HCT116 (cell line): ENCODE measurements around the gene ZNF213. TPM values are rescaled to one million over a fixed set of nuclear protein-coding genes. Genes with fewer than 3 reads are reported as not detected.

Experiments
- ATAC-seq: fragments of 200-7000 bp; cut with Tn5 transposase; 2 replicates; pipeline ENCODE4 v1.9.1; 2020; ENCODE audit warnings: mild to moderate bottlenecking, moderate library complexity
- BruUV-seq: library from RNA; stranded (reverse); fragments of 400-500 nt; replicated peaks from 2 replicates; lab custom pipeline; 2021; lab: Mats Ljungman, UMichigan
- CTCF ChIA-PET: fragments of 300-600 bp; sonication (Branson Sonifier 250); formaldehyde crosslinking; loops from one replicate; lab custom pipeline; 2021; ENCODE audit warnings: antibody characterized with exemption; lab: Charles Lee
- POLR2A ChIA-PET: fragments of 300-600, 350-600 bp; sonication (Branson Sonifier 250); formaldehyde crosslinking; loops from one replicate; lab custom pipeline; 2021; ENCODE audit warnings: antibody characterized with exemption; lab: Charles Lee
- RAD21 ChIA-PET, 2 experiments: fragments of 300-600 bp; sonication (Branson Sonifier 250); formaldehyde crosslinking; loops; one replicate each; lab custom pipeline; 2023; ENCODE audit warnings: low total read pairs in 2 of 2; ENCODE audit not compliant: uncharacterized antibody in 2 of 2, unreplicated experiment in 2 of 2, low non-redundant PET in 1 of 2; lab: Charles Lee
- DNase-seq: peaks from one replicate; pipeline ENCODE4 v3.0.0-alpha.2; 2010; ENCODE audit warnings: low read depth, low spot score
- H2AFZ ChIP-seq: fragments of 200-600 bp; shearing (Covaris generic), sonication (generic); 2 replicates; pipeline ENCODE4 v1.6.1; 2017; ENCODE audit warnings: low read depth, mixed run types, mixed read lengths, antibody characterized with exemption, low read length; ENCODE audit not compliant: poor library complexity, severe bottlenecking
- H3K27ac ChIP-seq: 2 replicates; pipeline ENCODE4 v1.5.1; 2012; ENCODE audit warnings: low read depth, low read length
- H3K27me3 ChIP-seq: fragments of 200-600 bp; sonication (generic); 2 replicates; pipeline ENCODE4 v1.6.1; 2016; ENCODE audit warnings: mixed run types, low read length, mixed read lengths; ENCODE audit not compliant: insufficient read depth
- H3K36me3 ChIP-seq, 2 experiments: fragments of 200-500 bp in 1 of 2; fragments of 200-600 bp in 1 of 2; sonication (Bioruptor generic) in 1 of 2; sonication (generic) in 1 of 2; 2 replicates each; pipeline versions ENCODE4 v1.5.1 to v1.6.1; 2014 to 2016; ENCODE audit warnings: low read length in 2 of 2, inconsistent platforms in 1 of 2, mixed read lengths in 1 of 2, mixed run types in 1 of 2; ENCODE audit not compliant: insufficient read depth in 2 of 2, control insufficient read depth in 1 of 2
- H3K4me1 ChIP-seq, 2 experiments: fragments of 200-600 bp in 1 of 2; sonication (generic) in 1 of 2; 2 replicates each; pipeline versions ENCODE4 v1.5.1 to v1.6.1; 2012 to 2017; ENCODE audit warnings: low read length in 2 of 2, inconsistent platforms in 1 of 2, mild to moderate bottlenecking in 1 of 2, mixed read lengths in 1 of 2, mixed run types in 1 of 2, moderate library complexity in 1 of 2; ENCODE audit not compliant: insufficient read depth in 2 of 2, control insufficient read depth in 1 of 2
- H3K4me2 ChIP-seq: fragments of 200-600 bp; sonication (generic); 2 replicates; pipeline ENCODE4 v1.6.1; 2017; ENCODE audit warnings: mixed run types, low read length, mixed read lengths
- H3K4me3 ChIP-seq, 2 experiments: fragments of 200-600 bp in 1 of 2; sonication (generic) in 1 of 2; replicated peaks in 1 of 2; 2 replicates each; pipeline ENCODE4 v1.5.1; 2011 to 2016; ENCODE audit warnings: low read length in 2 of 2, control low read depth in 1 of 2, low read depth in 1 of 2, mild to moderate bottlenecking in 1 of 2, mixed read lengths in 1 of 2, mixed run types in 1 of 2
- H3K79me2 ChIP-seq: fragments of 200-600 bp; sonication (generic); 2 replicates; pipeline ENCODE4 v1.6.1; 2017; ENCODE audit warnings: mild to moderate bottlenecking, mixed run types, low read length, moderate library complexity, mixed read lengths; ENCODE audit not compliant: insufficient read depth
- H3K9ac ChIP-seq: fragments of 200-600 bp; sonication (generic); 2 replicates; pipeline ENCODE4 v1.6.1; 2016; ENCODE audit warnings: low read length, mixed read lengths
- H3K9me2 ChIP-seq: fragments of 200-600 bp; sonication (generic), shearing (Covaris generic); 2 replicates; pipeline ENCODE4 v1.6.1; 2017; ENCODE audit warnings: mixed run types, mild to moderate bottlenecking, moderate library complexity; ENCODE audit not compliant: insufficient read depth
- H3K9me3 ChIP-seq, 2 experiments: fragments of 200-500 bp in 1 of 2; fragments of 200-600 bp in 1 of 2; sonication (Bioruptor generic) in 1 of 2; sonication (generic) in 1 of 2; 2 replicates each; pipeline ENCODE4 v1.6.1; 2014 to 2017; ENCODE audit warnings: low read length in 2 of 2, mixed read lengths in 2 of 2, inconsistent platforms in 1 of 2, low read depth in 1 of 2, mild to moderate bottlenecking in 1 of 2, mixed run types in 1 of 2, moderate library complexity in 1 of 2; ENCODE audit not compliant: control insufficient read depth in 1 of 2, insufficient read depth in 1 of 2
- H4K20me1 ChIP-seq: fragments of 200-600 bp; sonication (generic), shearing (Covaris generic); 2 replicates; pipeline ENCODE4 v1.6.1; 2017; ENCODE audit warnings: mixed run types, mild to moderate bottlenecking, moderate library complexity; ENCODE audit not compliant: insufficient read depth
- ATF3 ChIP-seq: IDR thresholded peaks from 2 replicates; pipeline ENCODE4 v1.6.1; 2012
- CBX3 ChIP-seq: IDR thresholded peaks from 2 replicates; pipeline ENCODE4 v1.6.1; 2012; ENCODE audit warnings: low read depth
- CEBPB ChIP-seq: IDR thresholded peaks from 2 replicates; pipeline ENCODE4 v1.6.1; 2012; ENCODE audit warnings: low read depth
- MAX ChIP-seq: IDR thresholded peaks from 2 replicates; pipeline ENCODE4 v1.6.1; 2012
- RAD21 ChIP-seq: IDR thresholded peaks from 2 replicates; pipeline ENCODE4 v1.6.1; 2012; ENCODE audit warnings: low read depth, mild to moderate bottlenecking
- REST ChIP-seq: IDR thresholded peaks from 2 replicates; pipeline ENCODE4 v1.6.1; 2012; ENCODE audit warnings: low read depth
- SIN3A ChIP-seq: IDR thresholded peaks from 2 replicates; pipeline ENCODE4 v1.6.1; 2012; ENCODE audit warnings: low read depth
- SRF ChIP-seq: IDR thresholded peaks from 2 replicates; pipeline ENCODE4 v1.6.1; 2012; ENCODE audit warnings: low read depth
- TCF7L2 ChIP-seq: IDR thresholded peaks from 2 replicates; pipeline ENCODE4 v1.7.0; 2011; ENCODE audit warnings: borderline replicate concordance, inconsistent platforms; ENCODE audit not compliant: insufficient read depth, insufficient read length; ENCODE audit errors: extremely low read depth
- ZBTB33 ChIP-seq: IDR thresholded peaks from 2 replicates; pipeline ENCODE4 v1.6.1; 2011; ENCODE audit warnings: mild to moderate bottlenecking, low read length, moderate library complexity; ENCODE audit not compliant: insufficient replicate concordance; ENCODE audit errors: extremely low read depth
- ZFX ChIP-seq: fragments of 450-650 bp; IDR thresholded peaks from 2 replicates; pipeline ENCODE4 v1.6.1; 2017
- ZNF274 ChIP-seq: fragments of 200-500 bp; sonication (Bioruptor generic); IDR thresholded peaks from 2 replicates; pipeline ENCODE4 v1.6.1; 2014; ENCODE audit warnings: mild to moderate bottlenecking, low read depth, low read length, inconsistent platforms
- intact Hi-C: fragments of 100-400 bp; cut with micrococcal nuclease; formaldehyde crosslinking; loops from 2 replicates; pipeline ENCODE4 v1.10.0; 2022
- total RNA-seq: library from RNA; stranded (reverse); gene quantifications from one replicate; pipeline ENCODE4 v1.2.1, GENCODE V29; 2021; ENCODE audit not compliant: unreplicated experiment

Gene ZNF213
- total RNA-seq, 1 experiment from 2014 or later, result 11.0 TPM

- POLR2A ChIA-PET, result interaction anchor here (1.0 to 2.2 kb wide), 4 partner anchors 11 to 99 kb away, joined by 3 to 17 read pairs (median 4); partner anchors contain the start of gene OR1F1
- peak overlapping the region; percentile 66 for H3K27ac ChIP-seq
- H3K4me2 ChIP-seq, result peak overlapping the region; percentile 66
- CTCF ChIA-PET, result interaction anchor here (0.7 to 3.6 kb wide), 6 partner anchors 10 to 34 kb away, joined by 3 to 21 read pairs (median 6); no protein-coding TSS in a partner anchor
- H3K9me2 ChIP-seq, result no peaks in the 10 kb centered on the region
- peak overlapping the region; percentile 3 for H2AFZ ChIP-seq
- ATAC-seq, result no peak
- intact Hi-C loops, result loop anchor here (1.0 kb wide), 1 partner anchor 33 kb away; no protein-coding TSS in a partner anchor
- H3K9ac ChIP-seq, result peak overlapping the region; percentile 61
- H3K27me3 ChIP-seq, result no peaks in the 10 kb centered on the region
- H3K36me3 ChIP-seq, result no peaks in the 10 kb centered on the region
- H4K20me1 ChIP-seq, result no peaks in the 10 kb centered on the region
- no peaks in the 10 kb centered on the region for H3K9me3 ChIP-seq
- peaks cover 15 to 70% of the 10 kb centered on the region in 2 experiments; a peak in 3 of 4 replicates for H3K4me1 ChIP-seq
- no peak for DNase-seq
- RAD21 ChIA-PET, result interaction anchor here in 1 of 2 experiments (0.7 kb wide), 1 partner anchor 34 kb away, joined by 3 read pairs; no protein-coding TSS in a partner anchor
- TSS peak; percentile 37 for BruUV-seq
- TF ChIP-seq ZFX, result no peak
- TF ChIP-seq SIN3A, result no peak
- TF ChIP-seq REST, result no peak
- no peak for TF ChIP-seq ATF3
- TF ChIP-seq TCF7L2, result no peak
- no peak for TF ChIP-seq RAD21
- no peak for TF ChIP-seq SRF
- no peak for TF ChIP-seq CEBPB
- no peak for TF ChIP-seq ZNF274
- no peak for TF ChIP-seq ZBTB33
- TF ChIP-seq MAX, result no peak
- TF ChIP-seq CBX3, result no peak
- no peaks in the 10 kb centered on the region for H3K79me2 ChIP-seq
- peak overlapping the region; percentile 34 to 54 for H3K4me3 ChIP-seq
Observed at GRCh38 chr16:3161235-3162018, 26.6 kb downstream of the ZNF213 start.
